HG02973 (cell line): Measurements from ENCODE around the gene RIPOR3.
"Not testable (repeated sequence)": the region's sequence is repeated elsewhere in the genome, so short reads cannot be mapped to it uniquely, and the experiment has no call there.

Experiments
- ATAC-seq: cut with Tn5 transposase; IDR thresholded peaks from one replicate; pipeline ENCODE4 v1.9.1; 2021; ENCODE audit warnings: moderate library complexity; ENCODE audit not compliant: unreplicated experiment

RIPOR3 gene

DNA sequence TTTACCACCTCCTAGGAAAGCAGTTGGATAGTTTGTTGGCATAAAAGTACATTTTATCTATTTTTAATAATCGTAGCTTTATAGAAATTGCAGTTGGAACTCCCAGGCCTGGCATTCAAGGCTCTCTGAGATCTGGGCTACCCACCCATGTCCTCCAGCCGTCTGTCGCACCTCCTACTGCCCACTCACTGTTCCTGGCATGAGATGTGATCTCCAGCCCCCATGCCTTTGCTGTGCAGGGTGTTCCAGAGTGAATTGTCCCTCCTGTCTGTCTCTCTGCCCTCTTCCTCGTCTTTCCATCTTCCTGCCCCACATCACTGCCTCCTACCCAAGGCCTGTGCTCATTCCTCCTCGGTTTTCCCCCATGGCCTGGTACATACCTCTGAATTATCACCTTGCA is 130.5 kb downstream of the RIPOR3 start:
- no peak for ATAC-seq

DNA sequence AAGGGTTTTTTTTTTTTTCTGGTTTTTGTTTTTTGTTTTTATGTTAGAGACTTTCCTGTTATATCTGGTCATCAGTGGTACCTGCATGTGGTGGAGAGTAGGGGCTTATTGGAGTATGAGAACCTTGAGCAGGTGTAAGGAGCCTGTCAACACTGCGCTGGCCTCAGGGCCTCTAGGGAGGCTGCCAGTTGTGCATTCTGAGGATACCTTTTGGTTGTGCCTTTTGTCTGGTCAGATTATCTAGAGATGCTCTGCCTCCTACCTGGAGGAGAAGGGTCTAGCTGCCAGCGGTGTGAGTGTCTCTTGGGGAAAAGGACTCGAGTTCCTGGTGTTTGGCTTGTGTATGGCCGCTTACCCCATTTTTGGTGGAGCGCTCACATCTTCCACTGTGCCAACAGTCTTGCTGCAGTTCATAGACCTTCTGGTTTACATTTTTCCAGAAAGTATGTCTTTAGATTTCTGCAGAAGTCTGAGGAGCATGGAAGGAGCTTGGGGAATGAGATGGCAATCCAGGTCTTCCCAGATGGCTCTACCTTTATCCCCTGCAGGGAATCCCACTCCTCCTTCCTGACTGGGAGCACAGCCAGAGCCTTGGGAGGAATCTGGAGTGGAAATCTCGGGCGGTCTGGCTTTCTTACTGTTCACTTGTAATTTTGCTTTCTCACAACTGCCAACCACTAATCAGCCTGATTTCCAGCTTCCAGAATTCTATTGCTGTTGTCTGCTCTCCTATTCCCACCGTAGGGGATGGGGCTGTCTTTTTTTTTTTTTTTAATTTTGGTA is 131.3 kb downstream of the RIPOR3 start:
- ATAC-seq, result no peak

GRCh38 chr20:50559149-50559548 is 132.2 kb downstream of the RIPOR3 start:
- ATAC-seq, result no peak

DNA sequence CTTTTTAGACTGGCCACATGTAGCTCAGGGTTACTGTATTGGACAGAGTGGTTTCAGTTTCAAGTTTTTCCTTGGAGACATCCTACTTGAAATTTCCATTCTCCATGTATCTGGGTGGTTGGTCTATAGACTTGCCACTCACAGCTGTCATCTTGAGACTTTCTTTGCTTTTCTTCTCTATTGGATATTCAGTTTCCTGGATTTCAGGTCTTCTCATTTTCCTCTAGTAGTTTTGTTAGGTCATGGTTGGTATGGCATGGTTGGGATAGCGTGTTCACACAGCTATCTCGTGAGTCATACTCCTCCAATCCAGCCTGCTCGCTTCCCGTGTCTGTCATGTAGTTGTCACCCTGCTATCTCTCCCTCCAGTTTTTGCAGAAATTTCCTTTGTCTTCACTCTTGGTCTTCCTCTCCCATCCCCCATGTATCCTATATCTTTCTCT is 132.8 kb downstream of the RIPOR3 start:
- ATAC-seq, result no peak

DNA sequence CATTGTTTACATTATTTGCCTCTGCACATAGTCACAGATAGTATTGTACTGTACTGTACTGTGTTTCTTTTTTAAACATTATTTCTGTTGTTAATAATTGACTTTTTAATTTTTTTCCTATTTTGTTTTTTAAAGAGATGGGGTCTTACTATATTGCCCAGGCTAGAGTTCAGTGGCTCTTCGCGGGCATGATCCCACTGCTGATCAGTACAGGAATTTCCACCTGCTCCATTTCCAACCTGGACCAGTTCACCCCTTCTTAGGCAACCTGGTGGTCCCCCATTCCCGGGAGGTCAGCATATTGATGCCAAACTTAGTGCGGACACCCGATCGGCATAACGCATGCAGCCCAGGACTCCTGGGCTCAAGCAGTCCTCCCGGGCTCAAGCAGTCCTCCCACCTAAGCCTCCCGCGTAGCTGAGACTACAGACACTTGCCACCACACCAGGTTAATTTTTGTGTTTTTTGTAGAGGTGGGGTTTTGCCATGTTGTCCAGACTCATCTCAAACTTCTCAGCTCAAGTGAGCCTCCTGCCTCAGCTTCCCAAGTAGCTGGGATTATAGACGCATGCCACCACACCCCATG is 133.7 kb downstream of the RIPOR3 start:
- no peak for ATAC-seq

DNA sequence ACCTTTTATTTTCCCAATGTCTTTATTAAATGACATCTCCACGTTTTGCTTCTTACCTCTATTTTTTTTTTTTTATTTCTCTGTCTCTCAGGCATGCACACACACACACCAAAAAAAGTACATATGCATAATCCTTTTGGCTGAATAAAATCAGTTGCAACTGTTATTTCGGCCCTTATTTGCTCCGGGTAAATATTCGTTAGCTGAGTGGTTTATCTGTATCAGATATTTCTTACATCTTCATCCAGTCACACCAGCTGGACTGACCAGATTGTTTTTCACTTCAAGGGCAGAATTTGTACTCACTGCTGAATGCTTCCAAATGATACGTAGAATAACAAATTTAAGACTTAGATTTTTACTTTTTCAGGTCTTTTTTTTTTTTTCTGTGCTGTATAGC is 135.7 kb downstream of the RIPOR3 start:
- ATAC-seq, result no peak

- no peak for ATAC-seq
Observed at GRCh38 chr20:50554694-50555579, 136.4 kb downstream of the RIPOR3 start.

GRCh38 chr20:50552979-50553378 is 138.4 kb downstream of the RIPOR3 start:
- no peak for ATAC-seq

DNA sequence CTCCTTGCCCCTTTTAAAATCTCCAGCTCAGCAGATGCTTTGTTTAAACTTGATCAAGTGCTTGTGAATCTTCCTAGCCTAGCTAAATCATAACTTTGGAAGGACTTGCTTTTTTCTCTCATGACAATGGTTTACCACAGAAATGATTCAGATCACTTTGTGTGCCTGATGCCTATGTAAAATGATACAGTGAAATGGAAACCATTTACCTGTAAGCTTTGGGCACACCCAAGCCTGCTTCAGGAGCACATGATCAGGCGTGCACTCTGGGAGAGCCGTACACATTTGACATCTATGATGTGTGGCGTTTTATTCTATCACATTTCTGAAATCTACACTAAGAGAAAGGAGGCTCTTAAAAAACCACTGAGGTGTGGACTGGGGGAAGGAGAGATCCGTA is 140.1 kb downstream of the RIPOR3 start:
- ATAC-seq, result no peak

DNA sequence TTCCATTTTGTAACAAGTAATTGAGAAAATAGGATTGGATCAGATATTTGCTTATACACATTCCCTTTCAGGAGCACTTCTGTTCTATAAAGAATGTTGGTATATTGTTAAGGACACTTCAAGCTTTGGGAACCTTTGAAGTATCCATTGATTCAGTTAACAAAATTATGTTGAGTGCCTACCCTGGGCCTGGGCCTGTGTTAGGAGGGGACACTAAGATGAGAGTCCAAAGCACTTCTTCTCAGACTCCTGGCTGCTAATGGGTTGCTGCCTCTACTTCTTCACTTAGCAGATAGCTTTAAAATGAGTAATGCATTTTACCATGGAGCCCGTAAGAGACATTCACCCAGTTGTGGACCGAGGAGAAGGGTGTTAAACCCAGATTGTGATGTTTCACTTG is 140.8 kb downstream of the RIPOR3 start:
- ATAC-seq, result no peak

GRCh38 chr20:50548396-50548795 is 142.9 kb downstream of the RIPOR3 start:
- ATAC-seq, result no peak

DNA sequence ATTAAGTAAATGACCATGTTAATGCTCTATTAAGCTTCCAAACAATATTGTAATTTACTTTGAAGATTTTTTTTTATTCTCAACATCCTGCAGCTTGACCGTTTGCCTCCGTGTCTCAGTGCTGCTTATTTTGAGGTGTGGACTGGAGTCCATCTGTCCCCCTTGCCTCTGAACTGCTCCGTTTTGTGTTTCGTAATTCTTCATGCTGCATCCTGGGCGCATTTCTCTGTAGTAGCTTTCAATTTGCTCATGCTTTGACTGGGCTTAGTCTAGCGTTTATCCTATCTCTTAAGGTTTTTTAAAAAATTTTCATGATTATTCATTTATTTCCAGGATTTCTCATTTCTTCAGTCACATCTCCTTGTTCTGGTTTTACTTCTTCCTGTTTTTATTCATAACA is 143.4 kb downstream of the RIPOR3 start:
- no peak for ATAC-seq

DNA sequence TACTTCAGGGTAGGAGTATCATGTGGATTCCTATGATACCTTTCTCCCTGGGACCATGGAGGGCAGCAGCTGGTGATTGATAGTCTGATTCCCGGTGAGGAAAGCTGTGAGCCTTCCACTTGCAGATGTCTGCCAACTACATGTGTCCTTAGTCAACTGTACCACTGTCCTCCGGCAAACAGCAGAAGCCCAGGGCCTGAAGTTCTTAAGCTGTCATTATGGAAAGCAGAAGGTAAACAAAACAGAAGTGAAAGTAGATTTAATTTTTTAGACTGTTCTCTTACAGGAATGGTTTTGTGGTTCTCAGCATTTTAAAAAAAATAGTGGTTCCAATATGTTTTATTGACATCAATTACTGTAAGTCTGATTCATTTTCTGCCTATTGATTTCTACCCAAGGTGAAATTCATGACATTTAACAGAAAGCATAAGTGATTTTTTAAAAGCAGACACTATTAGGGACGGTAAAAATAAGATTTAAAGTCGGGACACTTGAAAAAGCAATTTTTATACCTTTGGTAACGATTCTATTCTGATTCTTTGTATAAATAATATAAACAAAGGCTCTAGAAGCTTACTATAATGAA is 144.5 kb downstream of the RIPOR3 start:
- ATAC-seq, result no peak

- no peak for ATAC-seq
Observed at GRCh38 chr20:50545126-50545525, 146.2 kb downstream of the RIPOR3 start.

DNA sequence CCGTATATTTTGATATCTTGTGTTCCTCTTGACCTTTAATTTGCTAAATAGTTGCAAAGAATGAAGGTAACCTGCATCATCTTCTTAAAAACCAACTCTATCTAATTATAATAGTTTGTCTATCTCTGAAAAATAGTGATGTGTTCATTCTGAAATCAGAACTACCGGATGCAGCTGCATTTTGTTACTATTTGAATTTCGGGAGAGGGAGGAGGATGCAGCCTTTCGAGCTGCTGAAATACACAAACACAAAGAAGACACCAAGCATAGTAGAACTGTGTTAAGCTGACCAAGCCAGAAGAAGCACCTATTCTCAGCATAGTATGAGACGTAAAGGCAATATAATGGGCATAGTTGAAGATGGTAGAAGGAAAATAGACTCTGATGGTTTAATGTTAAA is 148.0 kb downstream of the RIPOR3 start:
- no peak for ATAC-seq

DNA sequence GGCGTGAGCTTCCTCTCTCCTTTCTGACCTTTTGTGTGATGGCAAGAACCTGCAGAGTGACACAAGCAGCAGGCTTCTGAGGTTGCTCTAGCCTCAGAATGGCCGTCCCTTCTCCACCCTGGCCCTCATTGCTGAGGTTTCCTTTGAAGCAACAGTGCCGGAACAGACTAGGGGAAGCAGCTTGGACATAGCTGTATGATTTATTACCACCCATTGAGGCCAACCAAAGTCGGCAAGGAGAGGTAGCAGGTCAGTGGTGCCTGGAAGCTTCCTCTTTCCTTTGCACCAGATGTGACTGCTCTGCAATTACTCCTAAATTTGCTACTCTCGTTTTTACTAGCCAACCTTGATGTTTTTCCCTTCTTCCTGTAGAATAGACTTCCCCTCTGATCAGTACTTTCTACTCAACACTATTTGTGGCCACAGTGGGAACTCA is 149.7 kb downstream of the RIPOR3 start:
- no peak for ATAC-seq

DNA sequence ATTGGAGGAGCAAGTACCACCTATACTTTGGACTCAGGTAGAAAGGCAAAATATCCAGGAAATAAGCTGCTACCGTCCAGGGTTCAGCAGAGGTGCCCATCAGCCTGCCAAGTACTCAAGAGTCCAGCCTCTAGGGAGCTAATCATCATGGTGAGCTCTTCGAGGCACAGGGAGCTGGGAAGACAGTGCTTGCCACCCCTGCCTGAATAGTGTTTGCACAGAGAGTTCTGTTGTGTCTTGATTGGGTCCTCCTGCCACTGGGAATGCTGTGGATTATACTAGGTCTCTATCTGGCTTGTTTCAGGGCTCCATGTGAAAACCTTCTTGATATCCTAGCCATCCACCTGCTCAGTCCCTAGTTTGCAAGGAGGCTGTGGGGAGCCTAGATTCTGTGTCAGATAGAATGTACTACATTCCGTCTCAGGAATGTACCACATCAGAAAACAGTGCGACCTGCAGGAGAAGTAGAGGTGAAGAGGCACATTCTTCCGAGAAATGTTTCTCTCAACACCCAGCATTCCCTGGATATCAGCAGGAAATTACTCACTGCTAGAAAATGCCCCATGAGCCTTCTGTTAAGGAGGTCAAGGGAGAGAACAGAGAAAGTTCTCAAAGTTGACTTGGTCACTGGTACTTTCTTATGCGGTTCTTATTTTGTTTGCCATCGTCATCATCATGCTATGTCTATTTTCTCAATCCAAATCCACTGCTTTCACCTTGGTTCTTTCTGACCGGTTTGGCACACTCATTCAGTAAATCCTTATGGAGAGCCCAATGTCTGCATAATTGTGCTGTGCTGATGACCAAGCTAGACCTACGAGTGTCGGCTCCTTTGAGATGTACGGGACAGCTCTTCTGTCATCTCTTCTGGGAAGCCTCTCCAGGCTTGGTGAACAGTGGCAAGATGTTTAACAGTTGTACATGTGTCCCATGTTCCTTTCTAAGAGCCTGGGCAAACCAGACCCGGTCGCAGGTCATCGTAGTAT is 150.4 kb downstream of the RIPOR3 start:
- ATAC-seq, result no peak

DNA sequence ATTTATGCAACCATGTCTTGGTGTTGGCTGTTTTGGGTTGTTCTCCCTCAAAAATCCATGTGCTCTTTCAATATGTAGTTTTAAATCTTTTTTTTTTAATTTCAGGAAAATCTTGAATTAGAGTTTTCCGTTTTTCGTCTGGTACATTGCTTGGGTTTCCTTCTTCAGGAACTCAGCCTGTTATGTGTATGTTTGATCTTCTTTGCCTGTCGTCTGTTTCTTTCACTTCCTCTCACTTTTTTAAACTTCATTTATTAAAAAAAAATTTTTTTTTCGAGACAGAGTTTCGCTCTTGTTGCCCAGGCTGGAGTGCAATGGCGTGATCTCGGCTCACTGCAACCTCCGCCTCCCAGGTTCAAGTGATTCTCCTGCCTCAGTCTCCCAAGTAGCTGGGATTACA is 151.5 kb downstream of the RIPOR3 start:
- not testable (repeated sequence) for ATAC-seq

GRCh38 chr20:50538276-50538675 is 153.1 kb downstream of the RIPOR3 start:
- no peak for ATAC-seq

DNA sequence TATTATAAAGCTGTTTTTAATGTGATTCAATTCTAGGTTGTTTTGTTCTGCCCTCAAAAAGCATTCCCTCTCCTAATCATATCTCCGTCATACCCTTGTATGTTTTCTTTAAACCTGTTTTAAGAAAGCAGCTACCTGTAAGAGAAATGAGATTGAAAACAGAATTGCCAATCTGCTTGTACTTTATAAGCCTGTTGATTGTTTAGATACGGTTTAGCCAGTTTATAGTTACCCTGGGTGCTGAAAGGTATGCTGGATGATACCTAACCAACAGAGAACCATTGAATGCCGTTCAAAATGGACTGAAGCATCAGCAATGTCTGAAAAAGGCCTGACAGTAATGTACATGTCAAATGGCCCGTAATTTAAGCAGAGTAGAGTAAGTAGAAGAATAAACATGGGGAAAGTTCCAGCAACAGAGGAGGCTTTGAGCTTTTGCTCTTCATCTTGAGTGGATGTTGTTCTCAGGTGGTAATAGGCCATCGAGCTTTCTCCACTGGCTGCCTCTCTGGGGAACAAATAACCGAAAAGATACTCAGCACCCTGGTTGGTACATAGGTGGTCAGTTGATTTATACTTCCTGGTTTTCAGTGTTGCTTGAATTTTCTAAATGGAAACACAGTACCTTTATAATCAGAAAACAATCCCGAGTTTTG is 153.7 kb downstream of the RIPOR3 start:
- ATAC-seq, result no peak
